Endometrial microvascular endothelial cells (primary cell): Measurements from ENCODE around the gene MEOX1. TPM values are rescaled to one million over a fixed set of nuclear protein-coding genes. Genes with fewer than 3 reads are reported as not detected.

Source experiments
- in situ Hi-C: cut with HindIII; loops from 2 replicates; pipeline ENCODE4 v1.10.0; 2017; ENCODE audit warnings: low sequenced_read_pairs, low pct_unique_long_range_greater_than_20kb; ENCODE audit errors: inconsistent ontology term
- total RNA-seq: library from RNA; depleted of rRNA; stranded (reverse); fragments of >200 nt; gene quantifications from one replicate; pipeline ENCODE4 v1.2.3, GENCODE V29; 2015; ENCODE audit errors: inconsistent ontology term

The MEOX1 gene
- not detected for total RNA-seq

DNA sequence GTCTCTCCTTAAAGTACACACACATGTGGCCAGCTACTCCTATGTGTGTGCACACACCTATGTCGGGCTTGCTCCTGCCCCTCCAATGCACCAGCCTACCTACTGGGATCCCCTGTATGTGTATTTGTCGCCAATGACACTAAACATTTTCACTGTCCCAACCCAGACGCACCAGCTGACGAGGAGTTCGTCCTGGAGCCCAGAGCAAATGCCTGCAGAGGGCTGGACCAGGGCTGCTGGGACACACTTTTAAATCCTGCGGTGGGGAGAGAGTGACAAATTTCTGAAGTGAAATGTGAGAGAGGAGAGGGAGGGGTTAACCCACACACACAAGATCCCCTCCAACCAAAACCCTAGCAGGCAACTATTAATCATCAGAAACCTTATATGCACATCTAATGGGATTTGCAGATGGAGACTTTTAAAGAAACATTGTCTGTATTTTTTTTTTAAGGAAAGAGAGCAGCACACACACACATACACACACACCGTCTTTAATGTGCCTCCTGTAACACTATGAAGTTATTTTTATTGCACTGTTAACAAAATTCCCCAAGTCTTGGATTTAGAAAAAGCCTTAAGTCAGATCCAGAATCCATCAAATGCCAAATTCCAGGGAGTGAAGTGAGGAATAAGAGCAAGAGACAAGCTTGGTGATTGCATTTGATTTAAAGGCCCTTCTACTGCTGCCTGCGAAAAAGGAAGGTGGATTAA lies at the start of gene MEOX1:
Gene MEOX1 (minus strand): TSS at position 224 of the 714 bp plus-strand sequence. CDS start 388 bp downstream, outside the sequence.
- in situ Hi-C loops = no loop called here

DNA sequence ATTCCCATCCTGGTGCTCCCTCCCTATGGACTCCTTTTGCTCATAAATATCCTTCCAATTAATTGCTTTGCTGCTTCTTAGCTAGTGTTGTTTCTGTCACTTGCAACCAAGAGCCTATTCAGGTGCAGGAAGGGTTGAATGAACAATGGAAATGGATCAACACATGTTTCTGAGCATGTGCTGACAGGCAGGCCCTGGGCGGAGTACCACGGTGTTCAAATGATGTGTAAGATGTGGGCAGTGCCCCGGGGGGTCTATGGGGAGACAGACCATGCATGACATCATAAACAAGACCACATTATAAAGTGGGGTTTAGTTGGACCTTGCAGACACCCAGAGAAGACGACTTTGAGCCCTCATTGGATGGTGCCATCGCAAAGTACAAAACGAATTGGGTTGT lies 48.4 kb upstream of the MEOX1 start:
- in situ Hi-C loops = no loop called here

DNA sequence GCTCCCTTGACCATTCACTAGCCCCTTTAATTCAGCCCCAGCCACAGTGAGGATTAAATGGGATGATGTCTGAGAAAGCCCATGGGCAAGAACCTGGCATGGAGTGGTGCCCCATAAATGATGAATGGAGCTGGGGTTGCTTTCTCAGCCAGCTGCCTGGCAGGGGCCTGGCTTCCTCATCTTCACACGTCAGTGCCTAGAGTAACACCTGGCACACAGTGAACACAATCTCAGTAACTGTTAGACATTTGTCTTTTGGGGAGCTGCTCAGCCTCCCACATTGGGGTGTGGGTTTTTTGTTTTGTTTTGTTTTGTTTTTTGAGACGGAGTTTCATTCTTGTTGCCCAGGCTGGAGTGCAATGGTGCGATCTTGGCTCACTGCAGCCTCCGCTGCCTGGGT lies 47.5 kb upstream of the MEOX1 start:
- in situ Hi-C loops = loop anchor here (10.0 kb wide), 1 partner anchor 124 kb away; no protein-coding TSS in a partner anchor

DNA sequence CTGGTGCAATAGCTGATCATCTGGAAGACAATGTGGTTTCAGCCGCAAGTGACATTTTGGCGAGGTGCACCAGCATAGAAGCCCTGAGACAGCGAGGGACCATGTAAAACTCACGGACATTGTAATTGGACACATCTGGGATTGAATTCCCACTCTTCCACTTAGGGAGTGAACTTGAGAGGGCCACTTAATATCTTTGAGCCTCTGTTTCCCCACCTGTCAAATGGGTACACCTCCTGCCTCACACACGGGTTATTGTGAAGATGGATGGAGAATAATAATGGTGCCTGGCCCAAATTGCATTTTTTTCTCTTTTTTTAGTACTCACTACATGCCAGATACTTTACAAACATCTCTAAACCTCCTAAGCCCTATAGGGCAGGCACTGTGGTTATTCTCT lies 45.5 kb upstream of the MEOX1 start:
- in situ Hi-C loops = loop anchor here (10.0 kb wide), 1 partner anchor 122 kb away; no protein-coding TSS in a partner anchor

DNA sequence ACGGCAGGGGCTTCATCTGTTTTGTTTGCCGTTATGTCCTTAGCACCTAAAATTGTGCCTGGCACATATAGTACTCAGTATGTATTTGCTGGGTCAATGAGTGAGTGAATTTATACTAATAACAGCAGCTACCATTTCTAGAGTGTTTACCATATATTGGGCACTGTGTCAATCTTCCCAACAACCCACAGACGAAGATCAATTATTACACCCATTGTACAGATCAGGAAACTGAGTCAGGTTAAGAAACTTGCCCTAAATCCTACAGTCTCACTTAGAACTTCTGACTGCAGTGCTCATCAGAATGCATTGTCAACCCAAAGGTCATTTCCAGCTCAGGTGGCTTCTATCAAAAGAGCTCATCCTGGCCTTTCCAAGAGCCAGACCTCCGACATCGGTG lies 44.5 kb upstream of the MEOX1 start:
- in situ Hi-C loops = loop anchor here (10.0 kb wide), 1 partner anchor 121 kb away; no protein-coding TSS in a partner anchor

DNA sequence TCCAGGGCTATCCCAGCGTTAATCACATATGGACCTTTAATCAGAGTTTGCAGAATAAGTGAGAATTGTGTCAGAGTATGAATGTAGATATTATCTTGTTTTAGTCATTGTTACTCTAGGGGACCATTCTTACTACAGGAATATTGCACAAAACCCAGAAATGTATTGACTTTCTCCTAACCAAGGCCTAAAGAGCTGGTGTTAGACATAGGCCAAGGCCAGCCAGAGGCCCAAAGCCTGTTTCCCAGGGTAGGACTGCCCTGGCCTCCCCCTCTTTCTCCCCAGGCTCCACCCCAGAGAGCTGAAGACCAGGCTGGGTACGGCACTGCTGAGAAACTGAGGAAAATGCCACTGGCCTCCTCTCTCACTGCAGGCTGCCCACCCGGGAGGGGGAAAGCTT lies 41.9 kb upstream of the MEOX1 start:
- in situ Hi-C loops = loop anchor here (10.0 kb wide), 1 partner anchor 119 kb away; no protein-coding TSS in a partner anchor

DNA sequence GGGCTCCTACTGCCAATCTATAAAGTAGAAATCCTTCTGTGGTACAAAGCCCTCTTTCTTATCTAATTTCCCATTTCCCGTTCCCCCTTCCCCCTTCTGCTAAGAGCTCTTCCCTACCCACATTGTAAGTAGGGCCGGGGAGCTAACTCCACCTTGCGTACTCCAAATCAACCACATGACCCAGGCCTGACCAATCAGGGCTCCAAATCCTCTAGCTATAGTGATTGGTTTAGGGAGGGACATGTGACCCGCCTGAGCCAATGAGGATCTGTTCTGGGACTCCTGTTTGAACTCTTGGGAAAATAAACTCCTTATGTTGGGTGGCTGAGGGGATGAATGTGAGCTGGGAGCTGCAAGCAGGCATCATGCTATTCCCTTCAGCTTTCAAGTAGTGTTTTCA lies 40.9 kb upstream of the MEOX1 start:
- in situ Hi-C loops = loop anchor here (10.0 kb wide), 1 partner anchor 118 kb away; no protein-coding TSS in a partner anchor

DNA sequence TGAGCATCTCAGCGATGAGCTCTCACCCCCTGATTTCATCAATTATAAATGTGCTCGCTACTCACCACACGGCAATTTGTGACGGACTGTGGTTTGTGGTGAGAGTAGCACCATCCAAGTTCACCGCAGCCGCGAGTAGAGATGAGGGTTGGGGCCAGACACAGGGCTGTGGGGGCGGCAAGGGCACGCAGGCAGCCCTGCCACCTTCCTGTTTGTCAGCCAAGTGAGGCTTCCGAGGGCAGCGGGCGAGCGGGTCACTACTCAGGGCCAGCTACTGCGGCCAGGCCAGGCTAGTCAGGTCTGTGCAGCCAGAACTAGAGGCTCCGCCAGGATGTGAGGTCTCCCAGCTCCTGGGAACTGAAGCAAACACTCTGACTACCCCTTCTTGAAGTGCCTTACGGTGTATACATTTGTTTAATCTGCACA lies 39.6 kb upstream of the MEOX1 start:
- in situ Hi-C loops = loop anchor here (10.0 kb wide), 1 partner anchor 117 kb away; no protein-coding TSS in a partner anchor

DNA sequence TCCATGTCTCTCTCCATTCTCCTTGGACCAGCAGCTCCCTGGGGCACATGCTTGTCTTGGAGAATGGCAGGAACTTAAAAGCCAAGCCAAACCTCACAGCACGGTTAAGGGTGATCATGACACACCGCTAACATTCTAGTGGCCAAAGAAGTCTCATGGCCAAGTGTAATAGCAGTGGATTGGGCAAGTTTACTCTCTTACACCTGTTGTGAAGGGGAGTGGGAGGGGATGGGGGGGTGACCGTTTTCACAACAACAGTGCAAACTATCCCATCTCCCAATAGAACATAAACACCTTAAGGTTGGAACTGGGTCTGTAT lies 37.7 kb upstream of the MEOX1 start:
- in situ Hi-C loops = loop anchor here (5.0 kb wide), 1 partner anchor 58 kb away; the partner anchor contains the start of gene SOST

DNA sequence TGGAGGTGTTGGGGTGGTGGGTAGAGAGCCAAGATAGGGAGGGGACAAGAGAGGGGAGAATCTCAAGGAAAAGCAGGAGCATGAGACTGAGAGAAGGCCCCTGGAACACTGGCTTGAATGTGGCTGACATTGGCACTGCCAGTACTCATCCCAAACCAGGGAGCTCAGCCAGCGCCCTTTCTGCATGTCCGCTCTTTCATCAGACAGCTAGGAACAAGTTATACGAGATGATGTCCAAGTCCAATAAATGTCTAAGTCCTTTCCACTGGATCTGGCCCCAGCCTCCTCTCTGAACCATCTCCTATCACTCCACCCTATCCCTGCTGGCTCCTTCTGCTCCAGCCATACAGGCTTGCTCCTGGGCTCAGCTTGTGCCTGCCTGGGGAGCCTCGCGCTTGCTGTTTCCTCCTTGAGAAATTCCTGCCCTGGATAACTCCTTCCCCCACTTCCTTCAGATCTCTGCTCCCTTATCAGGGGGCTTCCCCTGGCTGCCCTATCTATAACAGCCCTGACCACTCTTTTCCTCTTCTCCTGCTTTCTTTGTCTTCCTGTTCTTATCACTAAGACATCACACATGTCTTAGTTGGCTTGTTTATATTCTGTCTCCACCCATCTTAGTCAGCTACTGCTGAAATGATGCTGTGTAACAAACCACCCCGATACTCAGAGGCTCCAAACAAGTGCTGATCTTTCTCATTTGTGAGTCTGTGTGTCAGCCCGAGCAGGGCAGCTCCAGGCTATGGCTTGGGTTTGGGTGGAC lies 37.1 kb upstream of the MEOX1 start:
- in situ Hi-C loops = loop anchor here (5.0 kb wide), 1 partner anchor 58 kb away; the partner anchor contains the start of gene SOST

DNA sequence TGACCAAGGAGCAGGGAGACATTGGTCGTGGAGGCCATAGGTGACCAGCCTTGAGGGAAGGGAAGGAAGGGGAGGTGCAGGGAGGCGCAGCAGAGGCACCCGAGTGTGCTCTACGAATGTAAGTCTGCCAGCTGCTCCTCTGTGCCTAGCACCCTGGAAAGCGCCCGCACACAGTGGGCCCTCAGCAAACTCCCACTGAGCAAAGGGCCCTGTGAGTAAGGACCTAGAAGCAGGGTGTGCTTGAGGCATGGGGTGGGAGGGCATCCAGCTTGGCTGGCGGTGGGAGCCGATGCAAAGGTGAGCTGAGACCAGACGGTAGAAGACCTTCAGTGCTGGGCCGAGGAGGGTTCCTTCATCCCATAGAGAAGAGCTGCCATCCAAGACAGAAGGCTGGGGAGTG lies 36.2 kb upstream of the MEOX1 start:
- in situ Hi-C loops = loop anchor here (5.0 kb wide), 1 partner anchor 59 kb away; the partner anchor contains the start of gene SOST

DNA sequence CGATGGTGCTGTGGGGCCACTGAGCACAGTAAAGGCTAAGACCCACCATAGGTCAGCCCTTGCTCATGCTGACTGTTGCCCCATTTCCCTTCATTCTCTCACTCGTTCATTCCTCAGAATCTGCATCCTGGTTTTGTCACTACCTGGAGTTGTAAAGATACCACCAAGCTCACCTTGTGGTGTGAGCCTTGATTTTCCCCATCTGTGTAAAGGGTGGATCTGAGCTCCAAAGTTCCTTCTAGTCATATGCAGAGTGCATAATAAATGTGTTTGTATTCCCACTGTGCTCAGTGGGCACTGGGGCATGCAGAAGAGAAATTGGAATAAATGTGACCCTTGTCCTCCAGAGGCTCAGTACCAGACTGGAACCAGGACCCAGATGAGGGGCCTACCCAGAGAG lies 35.2 kb upstream of the MEOX1 start:
- in situ Hi-C loops = loop anchor here (5.0 kb wide), 1 partner anchor 60 kb away; the partner anchor contains the start of gene SOST

DNA sequence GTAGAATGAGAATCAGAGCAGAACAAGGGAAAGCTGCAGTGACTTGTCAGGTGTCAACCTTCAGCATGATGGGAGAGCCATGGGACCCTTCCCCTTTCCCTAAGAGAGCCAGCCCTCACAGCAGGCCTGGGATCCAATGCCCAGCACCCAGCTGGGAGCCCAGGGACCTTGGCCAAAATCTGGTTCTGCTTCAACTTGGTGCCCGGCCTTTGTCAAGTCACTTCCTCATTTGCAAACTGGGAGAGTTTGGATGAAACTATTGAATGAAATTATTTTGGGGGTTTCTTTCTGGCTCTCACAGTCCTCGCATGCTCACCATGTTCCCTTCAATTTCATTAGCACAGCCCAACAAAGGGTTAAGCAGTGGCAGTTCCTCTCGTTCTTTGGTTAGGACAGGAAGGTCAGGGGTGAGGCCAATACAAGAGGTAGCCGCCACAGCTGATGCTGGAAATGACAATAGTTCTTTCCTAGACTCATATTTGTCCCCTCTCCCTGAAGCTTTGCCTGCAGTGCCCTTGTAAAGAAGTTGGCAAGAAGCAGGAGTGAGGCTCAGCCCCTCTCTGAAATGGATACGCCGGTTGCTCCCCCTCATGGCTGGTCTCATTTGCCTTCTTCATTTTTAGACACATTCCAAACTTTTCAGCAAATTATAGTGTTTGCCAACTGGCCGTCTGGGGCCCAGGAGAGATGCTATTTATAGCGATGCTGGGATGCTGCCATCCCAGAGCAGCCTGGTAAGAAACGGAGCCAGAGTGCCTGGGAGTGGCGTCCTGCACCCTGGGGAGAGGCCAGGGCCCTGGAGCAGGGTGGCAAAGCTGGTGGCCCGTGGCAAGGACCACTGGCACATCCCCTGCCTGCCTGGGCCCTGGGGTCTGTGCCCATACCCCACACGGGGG lies 34.5 kb upstream of the MEOX1 start:
- in situ Hi-C loops = loop anchor here (5.0 kb wide), 1 partner anchor 61 kb away; the partner anchor contains the start of gene SOST

DNA sequence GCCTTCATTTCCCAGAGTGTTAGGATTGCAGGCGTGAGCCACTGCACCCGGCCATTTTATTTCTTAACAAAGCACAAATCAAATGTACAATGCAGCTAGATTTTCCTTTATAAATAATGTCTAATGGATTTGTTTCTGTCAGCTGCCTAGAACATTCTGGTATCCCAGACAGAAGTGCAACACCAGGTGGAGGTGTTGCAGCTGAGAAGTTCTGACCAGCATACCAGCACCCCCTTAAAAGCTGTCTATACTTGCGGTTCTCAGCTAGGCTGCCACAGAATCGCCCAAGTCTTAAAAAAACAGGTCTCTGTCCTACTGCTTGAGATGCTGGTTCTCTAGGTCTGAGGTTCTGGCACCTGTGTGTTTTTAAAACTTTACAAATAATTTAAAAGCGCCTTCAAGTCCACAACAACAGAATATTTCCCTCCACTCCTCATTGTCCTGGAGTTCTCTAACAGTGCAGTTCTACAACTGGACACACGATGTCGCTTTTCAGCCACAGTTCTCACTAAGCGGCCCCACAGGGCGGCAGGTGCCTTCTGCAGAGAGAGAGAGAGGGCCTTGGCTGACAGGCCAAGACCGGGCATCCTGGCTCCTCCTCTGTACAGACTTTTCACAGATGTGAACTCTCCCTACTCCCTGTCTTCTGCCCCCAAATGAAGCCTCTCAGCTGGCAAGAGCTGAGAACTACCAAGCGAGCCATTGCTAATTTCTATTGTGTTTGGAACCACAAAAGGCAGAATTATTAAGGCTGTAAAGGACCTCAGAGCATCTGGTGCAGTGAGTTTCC lies 32.6 kb upstream of the MEOX1 start:
- in situ Hi-C loops = no loop called here

DNA sequence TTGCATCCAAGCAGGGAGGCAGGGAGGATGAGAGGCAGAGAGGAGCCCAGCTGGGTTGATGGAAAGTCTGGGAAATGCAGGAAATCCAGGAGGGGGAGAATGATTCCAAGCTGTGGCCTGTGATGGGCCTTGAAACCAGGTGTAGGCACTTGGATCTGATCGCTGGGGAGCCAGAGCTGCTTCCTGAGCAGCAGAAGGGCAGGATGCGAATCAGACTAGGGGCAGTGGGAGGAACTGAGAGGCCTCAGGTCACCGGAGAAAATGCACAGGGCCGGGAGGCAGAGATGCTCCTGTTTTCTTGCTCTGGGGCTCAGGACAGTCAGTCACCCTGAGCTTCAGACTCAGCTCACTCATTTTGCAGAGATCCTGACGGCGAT lies 29.6 kb upstream of the MEOX1 start:
- in situ Hi-C loops = no loop called here

DNA sequence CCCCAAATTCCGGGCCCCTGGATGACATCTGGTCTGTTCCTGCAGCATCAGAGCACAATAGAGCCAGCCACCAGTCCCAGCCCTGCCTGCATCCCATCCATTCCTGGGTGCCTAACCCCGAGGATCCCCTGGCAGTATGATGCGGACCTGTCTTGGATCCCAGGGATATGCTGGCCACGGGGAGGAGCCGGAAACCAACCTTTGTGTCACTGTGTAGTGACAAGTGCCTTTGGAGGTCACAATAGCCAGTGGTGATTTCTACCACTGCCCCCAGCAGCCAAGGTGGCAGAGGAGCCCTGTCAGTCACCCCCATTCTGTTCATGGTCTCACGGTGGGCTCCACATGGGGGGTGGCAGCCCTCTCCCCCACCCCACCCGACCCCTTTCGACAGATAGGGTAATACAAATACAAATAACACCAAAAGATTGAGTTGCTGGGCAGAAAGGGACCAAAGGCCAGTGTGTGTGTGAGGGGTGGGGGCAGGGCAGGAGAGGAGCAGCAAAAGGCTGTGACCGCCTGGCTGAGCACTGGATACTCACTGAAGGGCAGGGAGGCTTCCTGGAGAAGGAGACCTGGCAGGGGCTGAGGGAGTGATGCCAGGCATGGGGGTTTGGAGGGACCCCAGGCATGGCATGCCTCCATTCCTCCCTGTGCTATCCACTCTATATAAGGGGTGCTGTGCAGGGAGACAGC lies 29.0 kb upstream of the MEOX1 start:
- in situ Hi-C loops = no loop called here

DNA sequence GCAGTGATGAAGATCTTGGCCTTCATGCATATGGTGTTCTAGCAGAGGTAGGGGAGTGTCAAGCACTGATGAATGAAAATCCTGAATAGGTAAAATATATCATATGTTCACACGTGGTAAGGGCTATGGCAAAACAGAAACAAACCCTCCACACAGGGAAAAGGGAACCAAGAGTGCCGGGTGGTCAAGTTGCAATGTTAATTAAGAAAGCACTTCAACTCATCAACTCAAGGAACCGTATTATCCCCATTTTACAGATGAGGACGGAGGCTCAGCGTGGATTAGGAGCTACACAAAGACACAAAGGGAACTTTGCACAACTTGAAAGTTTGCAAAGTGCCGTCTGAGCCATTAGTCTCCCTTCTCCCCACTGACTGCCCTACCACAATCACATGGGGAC lies 28.1 kb upstream of the MEOX1 start:
- in situ Hi-C loops = no loop called here

DNA sequence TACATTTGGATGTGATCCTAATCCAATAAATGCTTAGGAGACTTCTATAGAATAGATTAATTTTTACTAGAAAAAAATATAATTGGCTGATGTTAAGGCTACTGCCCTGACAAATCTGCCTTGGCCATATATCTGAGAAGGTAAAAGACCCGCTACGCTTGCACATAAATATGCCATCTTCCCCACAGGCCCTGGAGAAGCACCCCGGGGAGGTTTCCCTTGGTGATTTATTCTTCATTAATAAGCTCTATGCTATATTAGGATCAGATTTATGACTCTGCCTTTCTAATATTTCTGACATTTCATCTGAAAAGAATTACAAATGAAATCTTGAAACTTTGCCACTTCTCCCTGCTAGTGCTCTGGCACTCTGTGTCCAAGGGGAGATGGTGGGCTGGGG lies 27.4 kb upstream of the MEOX1 start:
- in situ Hi-C loops = no loop called here
